ENCODE results near the gene HMG20A.

DNA sequence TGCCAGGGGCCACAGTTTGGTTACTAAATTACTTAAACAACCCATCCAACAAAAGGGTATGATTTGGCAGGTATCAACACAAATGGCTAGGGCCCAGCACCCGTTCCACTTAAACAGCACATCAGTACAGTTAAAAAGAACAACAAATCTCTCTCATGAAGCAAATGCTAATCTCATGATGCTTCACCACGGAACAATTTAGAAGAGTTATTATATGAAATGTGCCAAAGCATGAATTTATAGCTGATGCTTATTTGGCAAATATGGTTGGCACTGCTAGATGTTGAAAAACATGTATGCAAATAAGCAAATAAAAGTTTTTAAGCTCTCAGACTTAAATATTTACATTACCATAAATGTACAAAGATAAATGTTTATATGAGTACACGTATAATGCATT lies 3.1 kb upstream of the HMG20A start:
- TF ChIP-seq POLR2A (IDR thresholded peaks at IDR 0.05; ENCODE audit: low read depth, low read length): no peak
- no peak for TF ChIP-seq POLR2AphosphoS5 (IDR thresholded peaks at IDR 0.05; ENCODE audit: low read depth, low read length)
- TF ChIP-seq TAF1 (IDR thresholded peaks at IDR 0.05; ENCODE audit: borderline replicate concordance, low read depth, low read length): no peak

All from GM12892 (cell line).